Loucy (cell line): Measurements from ENCODE around the gene SLC5A10.

ENCODE experiments used
- EZH2phosphoT487 ChIP-seq: fragments of 200-600 bp; IDR thresholded peaks from 2 replicates; pipeline ENCODE4 v1.6.1; 2018; ENCODE audit warnings: antibody characterized with exemption, mild to moderate bottlenecking, moderate library complexity, borderline replicate concordance
- TF ChIP-seq, protein P1 (sequence below): fragments of 200-600 bp; sonication (generic); conservative IDR thresholded peaks from 2 replicates; pipeline ENCODE4 v1.5.1; 2014; ENCODE audit warnings: mild to moderate bottlenecking, antibody characterized with exemption, low read length

DNA sequence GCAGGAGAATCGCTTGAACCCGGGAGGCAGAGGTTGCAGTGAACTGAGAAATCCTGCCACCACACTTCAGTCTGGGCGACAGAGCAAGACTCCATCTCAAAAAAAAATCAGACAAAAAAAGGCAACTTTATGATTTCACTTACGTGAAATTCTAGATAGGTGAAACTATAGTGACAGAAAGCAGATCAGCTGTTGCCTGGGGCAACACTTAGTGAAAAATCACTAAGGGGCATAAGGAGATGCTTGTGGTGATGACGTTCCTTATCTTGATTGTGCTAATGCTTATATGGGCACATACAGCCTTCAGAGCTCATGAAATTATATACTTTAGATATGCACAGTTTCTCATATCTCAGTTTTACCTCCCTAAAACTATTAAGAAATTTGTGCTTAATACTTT is 41.6 kb upstream of the SLC5A10 start:
- TF ChIP-seq, protein P1, sequence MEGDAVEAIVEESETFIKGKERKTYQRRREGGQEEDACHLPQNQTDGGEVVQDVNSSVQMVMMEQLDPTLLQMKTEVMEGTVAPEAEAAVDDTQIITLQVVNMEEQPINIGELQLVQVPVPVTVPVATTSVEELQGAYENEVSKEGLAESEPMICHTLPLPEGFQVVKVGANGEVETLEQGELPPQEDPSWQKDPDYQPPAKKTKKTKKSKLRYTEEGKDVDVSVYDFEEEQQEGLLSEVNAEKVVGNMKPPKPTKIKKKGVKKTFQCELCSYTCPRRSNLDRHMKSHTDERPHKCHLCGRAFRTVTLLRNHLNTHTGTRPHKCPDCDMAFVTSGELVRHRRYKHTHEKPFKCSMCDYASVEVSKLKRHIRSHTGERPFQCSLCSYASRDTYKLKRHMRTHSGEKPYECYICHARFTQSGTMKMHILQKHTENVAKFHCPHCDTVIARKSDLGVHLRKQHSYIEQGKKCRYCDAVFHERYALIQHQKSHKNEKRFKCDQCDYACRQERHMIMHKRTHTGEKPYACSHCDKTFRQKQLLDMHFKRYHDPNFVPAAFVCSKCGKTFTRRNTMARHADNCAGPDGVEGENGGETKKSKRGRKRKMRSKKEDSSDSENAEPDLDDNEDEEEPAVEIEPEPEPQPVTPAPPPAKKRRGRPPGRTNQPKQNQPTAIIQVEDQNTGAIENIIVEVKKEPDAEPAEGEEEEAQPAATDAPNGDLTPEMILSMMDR, result no peak
- TF ChIP-seq EZH2phosphoT487, result no peak
